Mononuclear cell (primary cell): ENCODE measurements around the gene INPP5A. TPM values are rescaled to one million over a fixed set of nuclear protein-coding genes. Genes with fewer than 3 reads are reported as not detected.
"Not testable (repeated sequence)": the region's sequence is repeated elsewhere in the genome, so short reads cannot be mapped to it uniquely, and the experiment has no call there.

Source experiments
- H3K27me3 ChIP-seq: 2 replicates; pipeline ENCODE4 v1.6.0; 2011; ENCODE audit warnings: low read length, control low read depth; ENCODE audit not compliant: insufficient read depth
- H3K4me1 ChIP-seq: 2 replicates; pipeline ENCODE4 v1.5.1; 2011; ENCODE audit warnings: mild to moderate bottlenecking, low read length, control low read depth; ENCODE audit not compliant: insufficient read depth
- H3K4me3 ChIP-seq: 2 replicates; pipeline ENCODE4 v1.5.1; 2011; ENCODE audit warnings: mild to moderate bottlenecking, low read length, moderate library complexity
- H3K9me3 ChIP-seq: 2 replicates; pipeline ENCODE4 v1.5.1; 2011; ENCODE audit warnings: low read depth, mild to moderate bottlenecking, control low read depth, low read length
- total RNA-seq: library from RNA; depleted of rRNA; stranded (reverse); fragments of >200 nt; gene quantifications from one replicate; pipeline ENCODE4 v1.2.3, GENCODE V29; 2012

The INPP5A gene
- total RNA-seq, 1 donor: 18.6 TPM

DNA sequence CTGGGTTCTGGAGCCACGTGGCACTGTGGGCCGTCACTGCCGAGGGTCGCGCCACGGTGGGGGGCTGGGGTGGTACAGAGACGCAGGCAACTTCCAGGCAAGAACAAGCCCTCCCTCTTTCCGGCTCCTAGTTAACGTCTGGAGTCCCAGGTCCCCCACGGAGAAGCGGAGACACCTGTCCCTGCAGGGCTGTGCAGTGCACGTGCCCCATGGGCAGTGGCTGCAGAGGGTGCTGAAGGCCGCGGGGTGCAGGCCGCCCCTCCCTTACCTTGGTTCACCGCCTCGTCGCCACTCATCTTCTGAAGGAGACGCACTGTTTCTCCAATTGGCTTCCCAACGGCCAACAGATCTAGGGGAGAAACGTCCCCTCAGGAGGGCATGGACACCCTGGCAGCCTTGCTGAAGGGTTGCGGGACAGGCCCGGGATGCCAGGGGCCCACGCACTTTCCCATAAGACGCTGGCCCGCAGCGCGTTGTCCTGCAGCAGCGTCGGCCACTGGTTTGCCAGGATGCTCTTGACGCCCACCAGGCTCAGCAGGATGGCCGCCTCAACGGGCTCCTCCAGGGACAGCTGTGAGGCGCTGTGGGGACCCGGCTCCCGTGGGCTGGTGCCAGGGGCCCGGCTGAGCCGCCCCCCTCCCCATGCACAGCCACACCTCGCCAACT lies 272.7 kb downstream of the INPP5A start:
- Histone ChIP-seq H3K9me3 (no peaks in the 10 kb centered on the region), H3K4me3 (no peak overlapping the region), H3K27me3 (no peaks in the 10 kb centered on the region), H3K4me1 (no peaks in the 10 kb centered on the region)

DNA sequence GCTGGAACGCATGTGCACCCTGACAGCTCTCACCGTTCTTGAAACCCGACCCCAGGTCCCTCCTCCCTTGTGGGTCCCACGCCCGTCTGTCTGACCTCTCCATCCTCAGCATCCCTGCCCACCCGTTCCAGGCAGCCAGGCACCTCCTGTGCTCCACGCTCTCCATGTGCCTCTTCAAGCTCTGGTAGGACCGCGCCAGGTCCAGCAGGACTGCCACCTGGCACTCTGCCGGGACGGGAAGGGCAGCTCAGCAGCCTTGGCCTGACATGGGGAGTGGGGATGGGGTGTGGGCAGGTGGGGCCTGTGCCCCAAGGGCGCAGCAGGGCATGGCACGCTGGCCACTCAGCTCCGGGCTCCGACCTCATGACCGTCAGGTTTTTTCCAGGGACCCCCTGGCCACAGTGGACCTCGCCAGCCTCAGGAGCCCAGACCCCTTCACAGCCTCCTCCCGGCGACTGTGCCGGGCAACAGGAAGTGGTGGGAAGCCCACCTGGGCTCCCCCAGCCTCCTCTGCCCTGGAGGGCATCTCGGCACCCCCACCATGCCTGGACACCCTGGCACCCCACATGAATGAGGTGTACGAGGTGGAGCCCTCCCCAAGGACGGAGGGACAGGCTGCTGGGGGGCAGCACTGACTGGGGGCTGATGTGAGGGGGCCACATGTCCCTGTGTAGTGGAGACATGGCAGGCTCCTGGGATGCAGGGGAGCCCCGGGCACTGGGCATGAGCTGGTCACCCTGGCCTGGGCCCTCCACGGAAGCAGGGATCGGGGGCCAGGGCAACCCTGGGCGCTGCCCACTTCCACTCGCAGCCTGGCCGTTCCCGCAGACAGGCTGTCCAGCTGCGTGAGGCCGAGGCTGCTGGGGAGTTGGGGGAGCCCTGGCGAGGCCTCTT lies 273.5 kb downstream of the INPP5A start:
- no peaks in the 10 kb centered on the region for H3K9me3 ChIP-seq
- no peak overlapping the region for H3K4me3 ChIP-seq
- no peaks in the 10 kb centered on the region for H3K4me1 ChIP-seq
- H3K27me3 ChIP-seq: no peaks in the 10 kb centered on the region

DNA sequence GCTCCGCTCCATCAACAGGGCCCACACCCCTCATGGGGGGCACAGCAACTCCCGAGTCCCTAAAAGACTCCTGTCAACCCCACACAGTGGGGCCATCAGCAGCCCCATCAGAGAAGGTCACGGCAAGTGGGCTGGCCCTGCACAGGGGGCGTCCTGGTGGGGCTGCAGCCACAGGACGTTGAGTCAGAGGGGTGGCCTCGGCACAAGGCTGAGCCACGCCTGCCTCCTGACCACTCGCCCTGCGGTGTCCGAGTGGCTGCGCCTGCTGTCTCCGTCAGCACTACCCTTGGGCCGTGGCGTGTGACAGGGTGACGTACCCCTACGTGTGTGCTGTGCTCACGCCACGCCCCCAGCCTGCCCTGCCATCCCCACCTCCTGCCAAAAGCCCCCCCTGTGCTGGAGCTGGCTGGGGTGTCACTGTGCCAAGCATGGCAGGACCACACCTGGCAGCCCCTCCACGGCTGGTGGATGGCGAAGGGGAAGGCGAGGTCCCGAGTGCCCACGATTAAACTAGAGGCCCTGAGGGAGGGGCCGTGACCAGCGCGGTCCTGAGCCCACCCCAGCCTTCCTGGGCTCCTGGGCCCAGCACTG lies 274.4 kb downstream of the INPP5A start:
- H3K4me1 ChIP-seq: no peaks in the 10 kb centered on the region

DNA sequence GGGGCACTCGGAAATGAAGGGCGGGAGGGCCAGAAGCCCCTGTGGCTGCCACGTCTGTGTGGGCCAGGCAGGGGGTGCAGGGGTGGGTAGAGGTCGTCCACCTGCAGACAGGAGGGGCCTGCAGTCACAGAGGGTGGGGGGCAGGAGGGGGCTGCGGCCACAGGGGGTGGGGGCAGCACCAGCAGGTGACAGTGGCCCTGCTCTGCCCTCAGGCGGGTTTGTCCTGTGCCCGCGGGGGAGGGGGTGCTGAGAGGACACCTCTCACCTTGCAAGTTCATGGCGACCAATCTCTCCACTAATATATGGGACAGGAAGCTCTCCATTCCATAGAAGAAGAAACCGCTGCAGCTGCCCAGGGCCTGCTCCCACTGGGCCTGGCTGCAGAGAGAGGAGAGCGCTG lies 274.9 kb downstream of the INPP5A start:
- Histone ChIP-seq H3K27me3 (no peaks in the 10 kb centered on the region), H3K4me3 (no peak overlapping the region), H3K4me1 (no peaks in the 10 kb centered on the region), H3K9me3 (no peaks in the 10 kb centered on the region)

More for the DNA sequence above, 274.4 kb downstream of the INPP5A start:
- H3K9me3 ChIP-seq: no peaks in the 10 kb centered on the region
- no peaks in the 10 kb centered on the region for H3K27me3 ChIP-seq
- no peak overlapping the region for H3K4me3 ChIP-seq

DNA sequence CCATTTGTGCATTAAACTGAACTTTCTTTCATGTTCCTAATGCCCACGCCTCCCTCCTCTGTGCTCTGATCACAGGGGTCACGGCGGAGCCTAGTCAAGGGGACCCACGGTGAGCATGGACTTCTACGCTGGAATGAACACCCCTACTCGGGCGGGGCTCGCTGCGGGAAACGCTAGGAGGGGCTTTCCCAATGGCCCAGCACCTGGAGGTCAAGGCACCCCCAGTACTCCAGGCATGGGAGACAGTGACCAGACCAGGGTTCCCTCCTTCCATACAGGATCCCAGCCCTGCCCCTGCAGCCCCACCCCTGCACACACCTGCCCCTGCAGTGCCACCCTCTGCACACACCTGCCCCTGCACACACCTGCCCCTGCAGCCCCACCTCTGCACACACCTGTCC lies 275.4 kb downstream of the INPP5A start:
- H3K9me3 ChIP-seq: no peaks in the 10 kb centered on the region
- H3K4me1 ChIP-seq: no peaks in the 10 kb centered on the region
- H3K4me3 ChIP-seq: no peak overlapping the region
- H3K27me3 ChIP-seq: no peaks in the 10 kb centered on the region

DNA sequence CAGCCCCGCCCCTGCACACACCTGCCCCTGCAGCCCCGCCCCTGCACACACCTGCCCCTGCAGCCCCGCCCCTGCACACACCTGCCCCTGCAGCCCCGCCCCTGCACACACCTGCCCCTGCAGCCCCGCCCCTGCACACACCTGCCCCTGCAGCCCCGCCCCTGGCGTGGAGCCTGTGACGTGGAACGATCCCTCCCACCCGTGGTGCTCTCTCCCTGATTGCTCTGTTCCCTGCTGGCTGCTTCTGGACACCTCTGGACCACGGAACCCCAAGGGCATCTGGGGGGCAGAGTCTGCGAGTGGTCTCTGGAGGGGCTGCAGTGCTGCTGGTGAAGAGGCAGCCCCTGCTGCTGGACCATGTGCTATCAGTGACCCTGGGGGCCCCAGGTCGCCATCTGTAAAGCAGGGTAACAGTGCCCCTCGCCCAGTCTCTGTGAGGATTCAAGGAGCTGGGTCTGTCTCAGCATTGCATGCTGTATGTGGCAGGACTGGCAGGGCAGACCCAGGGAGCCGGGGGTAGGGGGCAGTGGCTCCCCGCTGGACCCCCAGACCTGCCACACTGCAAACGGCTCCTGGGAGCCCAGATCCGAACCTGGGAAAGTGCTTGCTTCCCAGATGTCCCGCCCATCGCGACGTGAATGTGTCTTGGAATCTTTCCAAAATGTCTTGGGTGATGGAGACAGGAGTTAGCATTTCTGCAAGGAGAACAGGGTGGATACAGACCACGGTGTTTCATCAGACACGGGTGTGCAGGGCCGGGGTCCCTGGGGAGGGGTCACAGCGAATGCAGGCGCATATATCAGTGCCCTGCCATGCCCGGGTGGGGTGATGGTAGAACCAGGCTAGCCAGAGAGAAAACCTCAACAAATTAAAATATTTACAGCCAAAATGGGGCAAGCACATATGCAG lies 276.2 kb downstream of the INPP5A start:
- Histone ChIP-seq H3K4me1 (no peaks in the 10 kb centered on the region), H3K9me3 (no peaks in the 10 kb centered on the region), H3K4me3 (no peak overlapping the region), H3K27me3 (no peaks in the 10 kb centered on the region)

DNA sequence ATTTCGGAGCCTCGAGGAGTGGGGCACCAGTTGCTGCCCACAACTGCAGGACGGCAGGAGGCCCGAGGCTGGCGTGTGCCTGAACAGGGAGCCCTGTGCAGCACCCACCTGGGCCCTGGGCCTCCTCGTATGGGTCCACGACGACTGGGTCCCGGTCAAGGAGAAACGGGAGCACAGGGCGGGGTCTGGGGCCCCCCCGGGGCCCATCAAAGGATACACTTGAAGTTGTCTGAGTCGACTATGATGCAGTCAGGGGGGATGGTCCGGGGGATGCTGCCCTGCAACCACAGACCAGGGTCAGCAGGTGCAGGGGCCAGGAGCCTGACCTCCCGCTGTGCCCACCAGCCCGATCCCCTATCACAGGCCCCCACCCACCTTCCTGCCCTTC lies 276.9 kb downstream of the INPP5A start:
- no peak overlapping the region for H3K4me3 ChIP-seq
- no peaks in the 10 kb centered on the region for H3K27me3 ChIP-seq
- H3K9me3 ChIP-seq: no peaks in the 10 kb centered on the region
- no peaks in the 10 kb centered on the region for H3K4me1 ChIP-seq

DNA sequence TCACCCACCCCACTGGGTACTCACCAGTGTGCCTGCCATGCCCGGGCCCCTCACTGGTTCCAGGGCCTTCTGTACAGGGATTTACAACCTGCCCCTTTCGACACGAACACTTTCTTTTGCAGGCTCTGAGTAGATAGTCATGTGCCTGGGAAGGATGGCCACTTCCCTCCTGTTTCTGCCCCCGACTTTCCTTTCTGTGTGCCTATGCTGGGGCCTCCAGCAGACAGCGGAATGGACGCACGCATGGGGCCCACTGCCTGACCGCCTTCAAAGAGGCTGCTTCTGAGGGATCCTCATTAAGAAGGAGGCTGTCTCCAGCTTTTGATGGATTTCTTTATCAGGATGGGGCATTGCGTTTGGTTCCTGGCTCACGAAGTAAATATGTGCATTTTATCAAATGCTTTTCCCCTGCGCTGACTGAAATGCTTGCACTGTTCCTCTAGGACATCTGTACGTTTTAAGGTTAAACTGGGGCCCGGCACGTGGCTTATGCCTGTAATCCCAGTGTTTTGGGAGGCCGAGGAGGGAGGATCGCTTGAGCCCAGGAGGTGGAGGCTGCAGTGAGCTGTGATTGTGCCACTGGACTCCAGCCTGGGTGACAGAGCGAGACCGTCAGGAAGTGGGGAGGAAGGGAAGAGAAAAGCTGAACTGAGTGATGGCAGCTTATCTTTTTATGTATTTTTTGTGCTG lies 277.7 kb downstream of the INPP5A start:
- no peak overlapping the region for H3K4me3 ChIP-seq
- no peaks in the 10 kb centered on the region for H3K27me3 ChIP-seq

DNA sequence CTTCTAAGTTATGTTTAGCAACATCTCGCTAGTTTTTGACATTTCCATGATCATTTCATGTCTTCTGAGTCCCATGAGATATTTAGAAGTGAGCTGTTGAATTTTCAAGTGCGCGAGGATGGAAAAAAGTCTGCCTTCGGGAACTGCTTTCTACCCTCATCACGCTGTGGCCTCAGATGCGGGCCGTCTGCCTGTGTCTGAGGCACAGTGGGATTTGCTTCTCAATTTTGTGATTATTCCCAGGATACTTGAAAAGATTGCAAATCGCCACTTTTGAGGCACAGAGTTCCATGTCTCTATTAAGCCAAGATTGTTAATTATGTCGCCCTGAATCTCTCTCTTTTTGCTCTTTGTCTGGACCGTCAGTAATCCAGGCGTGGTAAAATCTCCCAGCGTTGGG lies 279.1 kb downstream of the INPP5A start:
- Histone ChIP-seq H3K4me1 (no peaks in the 10 kb centered on the region), H3K4me3 (no peak overlapping the region), H3K27me3 (no peaks in the 10 kb centered on the region), H3K9me3 (no peaks in the 10 kb centered on the region)

More for the DNA sequence above, 277.7 kb downstream of the INPP5A start:
- Histone ChIP-seq H3K9me3 (no peaks in the 10 kb centered on the region), H3K4me1 (no peaks in the 10 kb centered on the region)

DNA sequence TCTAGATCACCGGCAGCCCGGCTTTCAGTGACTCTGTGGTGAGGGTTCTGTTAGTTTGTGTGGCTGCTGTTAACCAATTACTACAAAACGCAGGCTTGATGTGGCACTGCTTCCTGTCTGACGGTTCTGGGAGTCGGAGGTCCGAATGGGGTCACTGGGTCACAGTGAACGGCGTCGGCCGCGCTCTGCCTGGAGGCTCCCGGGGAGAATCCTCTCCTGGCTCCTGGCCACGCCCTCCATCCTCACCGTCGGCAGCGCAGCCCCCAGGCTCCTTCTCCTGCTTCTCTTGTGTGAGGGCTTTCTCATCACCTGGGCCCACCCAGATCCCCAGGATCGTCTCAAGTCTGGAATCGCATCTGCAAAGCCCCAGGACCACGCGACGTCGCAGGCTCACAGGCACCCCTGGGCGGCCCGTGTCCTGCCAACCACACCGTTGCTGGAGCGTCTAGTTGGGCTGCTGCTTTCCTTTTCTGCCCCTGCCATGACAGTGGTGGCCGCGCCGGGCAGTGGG lies 280.2 kb downstream of the INPP5A start:
- no peaks in the 10 kb centered on the region for H3K9me3 ChIP-seq
- no peaks in the 10 kb centered on the region for H3K27me3 ChIP-seq
- H3K4me1 ChIP-seq: no peaks in the 10 kb centered on the region
- no peak overlapping the region for H3K4me3 ChIP-seq

DNA sequence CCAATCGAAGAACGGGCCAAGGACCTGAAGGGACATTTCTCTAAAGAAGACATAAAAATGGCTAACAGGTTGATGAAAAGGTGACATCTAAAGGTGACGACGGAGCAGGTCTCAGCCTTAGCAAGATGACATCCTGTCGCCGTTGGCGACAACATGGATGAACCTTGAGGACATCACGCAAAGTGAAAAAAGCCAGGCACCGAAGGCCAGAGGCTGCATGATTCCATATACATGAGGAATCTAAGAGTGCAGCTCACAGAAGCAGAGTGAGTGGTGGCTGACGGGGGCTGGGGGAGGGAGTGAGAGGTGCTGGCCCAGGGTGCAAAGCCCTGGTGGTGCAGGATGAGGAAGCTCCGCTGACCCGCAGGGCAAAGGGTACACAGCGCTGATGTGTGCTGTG lies 282.5 kb downstream of the INPP5A start:
- no peaks in the 10 kb centered on the region for H3K9me3 ChIP-seq
- no peaks in the 10 kb centered on the region for H3K4me1 ChIP-seq
- no peak overlapping the region for H3K4me3 ChIP-seq
- no peaks in the 10 kb centered on the region for H3K27me3 ChIP-seq

DNA sequence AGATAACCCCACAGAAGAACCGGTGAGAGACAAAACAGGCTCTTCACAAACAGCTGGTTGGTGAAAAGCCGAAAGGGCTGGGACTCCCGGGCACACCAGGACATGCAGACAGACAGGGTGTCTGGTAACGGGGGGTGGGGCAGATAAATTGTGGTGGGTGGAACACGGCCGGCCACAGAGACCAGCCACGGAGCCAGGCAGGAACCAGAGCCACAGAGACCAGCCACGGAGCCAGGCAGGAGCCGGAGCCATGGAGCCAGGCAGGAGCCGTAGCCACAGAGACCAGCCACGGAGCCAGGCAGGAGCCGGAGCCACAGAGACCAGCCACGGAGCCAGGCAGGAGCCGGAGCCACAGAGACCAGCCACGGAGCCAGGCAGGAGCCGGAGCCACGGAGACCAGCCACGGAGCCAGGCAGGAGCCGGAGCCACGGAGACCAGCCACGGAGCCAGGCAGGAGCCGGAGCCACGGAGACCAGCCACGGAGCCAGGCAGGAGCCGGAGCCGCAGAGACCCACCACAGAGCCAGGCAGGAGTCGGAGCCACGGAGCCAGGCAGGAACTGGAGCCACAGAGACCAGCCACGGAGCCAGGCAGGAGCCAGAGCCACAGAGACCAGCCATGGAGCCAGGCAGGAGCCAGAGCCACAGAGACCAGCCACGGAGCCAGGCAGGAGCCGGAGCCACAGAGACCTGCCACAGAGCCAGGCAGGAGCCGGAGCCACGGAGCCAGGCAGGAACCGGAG lies 288.4 kb downstream of the INPP5A start:
- H3K9me3 ChIP-seq, H3K4me1 ChIP-seq, H3K27me3 ChIP-seq, H3K4me3 ChIP-seq: not testable (repeated sequence)

DNA sequence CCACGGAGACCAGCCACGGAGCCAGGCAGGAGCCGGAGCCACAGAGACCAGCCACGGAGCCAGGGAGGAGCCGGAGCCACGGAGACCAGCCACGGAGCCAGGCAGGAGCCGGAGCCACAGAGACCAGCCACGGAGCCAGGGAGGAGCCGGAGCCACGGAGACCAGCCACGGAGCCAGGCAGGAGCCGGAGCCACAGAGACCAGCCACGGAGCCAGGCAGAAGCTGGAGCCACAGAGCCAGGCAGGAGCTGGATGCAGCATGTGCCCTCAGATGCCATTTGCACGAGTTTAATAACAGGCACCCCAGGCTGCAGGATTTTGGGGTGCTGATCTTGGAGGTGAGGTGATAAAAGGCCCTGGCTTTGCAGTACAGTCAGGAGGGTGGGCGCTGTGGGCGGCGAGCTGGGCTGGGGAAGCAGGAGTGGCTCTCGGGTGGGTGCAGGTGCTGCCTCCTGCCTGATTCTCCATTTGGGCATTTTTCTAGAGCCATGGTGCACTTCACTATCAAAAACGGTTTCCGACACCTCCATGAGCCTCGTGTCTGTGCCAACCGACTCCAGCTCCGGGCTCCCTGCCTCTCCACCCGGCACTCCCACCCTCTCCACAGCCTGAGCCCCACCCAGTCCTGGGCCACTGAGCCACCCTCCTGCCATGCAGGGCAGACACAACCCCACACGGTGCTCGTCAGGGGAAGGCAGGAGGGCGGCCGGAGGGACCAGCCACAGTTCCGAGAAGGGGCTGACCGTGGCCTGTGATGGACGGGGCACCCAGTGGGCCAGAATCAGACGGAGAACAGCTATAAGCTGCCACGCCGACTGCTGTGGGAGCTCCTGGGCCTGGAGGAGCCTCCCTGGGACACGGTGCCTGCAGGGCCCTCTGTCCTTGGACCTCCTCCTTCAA lies 289.2 kb downstream of the INPP5A start:
- no peaks in the 10 kb centered on the region for H3K9me3 ChIP-seq

More for the DNA sequence above, 289.2 kb downstream of the INPP5A start:
- Histone ChIP-seq H3K4me1 (no peaks in the 10 kb centered on the region), H3K4me3 (no peak overlapping the region), H3K27me3 (no peaks in the 10 kb centered on the region)
